HepG2 (cell line): ENCODE data around the gene ADARB2. TPM values are rescaled to one million over a fixed set of nuclear protein-coding genes. Genes with fewer than 3 reads are reported as not detected.

Experiments used
- SIN3A ChIP-seq: IDR thresholded peaks from 2 replicates; pipeline ENCODE4 v1.6.1; 2011; ENCODE audit warnings: low read depth, mild to moderate bottlenecking, control low read depth, low read length, borderline replicate concordance
- ZBTB44 ChIP-seq: sonication (generic); formaldehyde crosslinking; IDR thresholded peaks from 2 replicates; pipeline ENCODE4 v1.4.0; 2020; ENCODE audit warnings: missing genetic modification reagents
- ZNF318 ChIP-seq: sonication (generic); formaldehyde crosslinking; IDR thresholded peaks from 2 replicates; pipeline ENCODE4 v1.4.0; 2020; ENCODE audit warnings: mild to moderate bottlenecking, missing genetic modification reagents
- polyA plus RNA-seq, 8 experiments: library from polyadenylated mRNA; depleted of rRNA in 3 of 8; stranded (reverse) in 7 of 8; unstranded in 1 of 8; fragments of >200 nt; fragmentation: Illumina TruSeq in 4 of 8; extraction: Trizol in 4 of 8; gene quantifications; 2 replicates each; pipeline versions ENCODE4 v1.2.1 to v1.2.3, GENCODE V29; 2011 to 2016; ENCODE audit warnings: low read depth in 4 of 8, missing spikeins in 1 of 8, mixed read lengths in 1 of 8; ENCODE audit not compliant: insufficient read depth in 1 of 8
- total RNA-seq, 5 experiments: library from RNA; depleted of rRNA; stranded (reverse); fragments of >200 nt; fragmentation: Illumina TruSeq; extraction: Trizol; gene quantifications; 2 replicates each; pipeline ENCODE4 v1.2.3, GENCODE V29; 2016; ENCODE audit warnings: low read depth in 1 of 5

Gene ADARB2
- total and polyA plus RNA-seq, 2 of the 13 experiments (the other 11 are each of a cell fraction or from before 2014, with no cell fraction given), result not detected

- no peak for TF ChIP-seq ZNF318
- no peak for TF ChIP-seq ZBTB44 (CRISPR knock-in tag)
- no peak for TF ChIP-seq SIN3A
Observed at GRCh38 chr10:1256432-1256725, 480.9 kb downstream of the ADARB2 start (continued).
